HG03469 (cell line): ENCODE results near the gene STATH.
"Not testable (repeated sequence)": the region's sequence is repeated elsewhere in the genome, so short reads cannot be mapped to it uniquely, and the experiment has no call there.

Experiments used
- ATAC-seq: cut with Tn5 transposase; IDR thresholded peaks from one replicate; pipeline ENCODE4 v1.9.1; 2021; ENCODE audit warnings: mild to moderate bottlenecking, moderate library complexity, moderate number of reproducible peaks; ENCODE audit not compliant: unreplicated experiment

The STATH gene, protein sequence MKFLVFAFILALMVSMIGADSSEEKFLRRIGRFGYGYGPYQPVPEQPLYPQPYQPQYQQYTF

DNA sequence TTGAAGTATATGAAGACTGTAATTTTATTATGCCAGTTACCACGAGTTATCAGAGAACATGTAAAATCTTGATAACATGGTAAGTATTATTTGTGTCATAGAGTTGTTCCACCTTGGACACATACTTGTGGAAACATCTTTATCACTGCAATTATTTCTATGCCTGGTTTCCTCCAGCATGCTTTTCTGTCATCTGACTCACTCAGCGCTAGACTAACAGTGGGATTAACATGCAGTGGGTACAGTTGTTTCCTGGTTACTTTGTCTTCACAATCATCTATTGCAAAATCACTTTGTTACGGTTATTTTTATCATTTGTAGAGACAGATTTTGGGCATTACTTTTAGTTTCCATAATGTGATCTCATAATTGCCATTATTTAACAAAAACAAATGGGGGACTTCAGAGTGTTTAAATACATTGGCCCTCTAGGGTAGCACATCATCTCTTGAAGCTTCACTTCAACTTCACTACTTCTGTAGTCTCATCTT is at the start of gene STATH:
TSS of gene STATH (plus strand) at position 441 of the 491 bp plus-strand sequence. CDS start 2,472 bp downstream, outside the sequence.
- no peak for ATAC-seq

DNA sequence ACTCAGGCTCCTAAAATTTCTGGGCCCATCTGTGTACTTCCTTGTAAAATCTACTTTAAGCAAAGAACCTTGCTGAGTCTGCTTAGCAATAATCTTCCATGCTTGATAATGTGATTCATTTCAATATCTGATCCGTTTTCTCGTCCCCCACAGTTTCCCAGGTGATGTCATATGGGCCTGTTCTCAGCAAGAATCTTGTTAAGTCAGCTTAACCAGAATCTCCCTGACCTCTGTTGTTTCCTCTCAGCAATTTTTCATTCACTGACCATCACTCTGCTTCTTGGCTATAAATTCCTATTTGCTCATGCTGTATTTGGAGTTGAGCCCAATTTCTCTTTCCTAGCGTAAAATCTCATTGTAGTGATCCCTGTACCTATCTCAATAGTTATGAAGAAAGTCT is 44.2 kb upstream of the STATH start:
- ATAC-seq, result no peak

DNA sequence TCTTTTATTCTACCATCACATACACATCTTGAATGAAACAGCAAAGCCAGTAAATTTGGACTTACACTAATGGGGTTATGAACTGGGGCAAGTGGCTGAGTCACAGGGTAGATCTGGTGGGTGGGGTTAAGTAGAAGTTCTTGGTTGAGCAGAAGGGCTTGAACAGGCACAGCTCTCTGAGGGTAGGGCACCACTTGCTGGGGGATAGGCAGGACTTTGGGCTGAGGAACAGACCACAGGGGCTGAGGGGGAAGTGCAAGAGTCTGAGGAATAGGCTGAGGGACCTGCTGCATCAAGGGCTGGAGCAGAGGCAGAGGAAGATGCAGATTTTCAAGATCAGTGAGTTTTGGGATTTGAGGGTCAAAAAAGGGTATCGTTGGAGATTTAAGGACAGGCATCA is 38.6 kb upstream of the STATH start:
- ATAC-seq, result no peak

DNA sequence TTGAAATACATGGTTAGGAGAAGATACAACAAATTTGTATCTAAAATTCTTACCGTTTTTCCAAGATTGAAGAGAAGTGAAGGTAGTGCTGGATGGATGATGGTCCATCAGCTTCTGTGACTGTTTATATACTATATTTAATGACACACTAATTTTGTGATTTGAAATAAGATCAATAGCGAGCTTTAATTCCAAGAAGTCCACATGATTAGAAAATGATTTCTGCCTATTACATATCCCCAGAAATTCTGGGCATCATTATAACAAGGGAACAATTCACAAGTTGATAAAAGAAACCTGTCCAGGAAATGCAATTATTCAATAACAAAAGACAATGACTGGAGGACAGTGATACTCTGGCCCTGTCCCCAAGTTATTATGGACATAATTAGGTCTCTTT is 30.1 kb upstream of the STATH start, which contains the start of gene CSN2:
TSS of gene CSN2 (minus strand) at position 101 of the 400 bp plus-strand sequence. CDS start 4,733 bp downstream, outside the sequence.
- no peak for ATAC-seq

DNA sequence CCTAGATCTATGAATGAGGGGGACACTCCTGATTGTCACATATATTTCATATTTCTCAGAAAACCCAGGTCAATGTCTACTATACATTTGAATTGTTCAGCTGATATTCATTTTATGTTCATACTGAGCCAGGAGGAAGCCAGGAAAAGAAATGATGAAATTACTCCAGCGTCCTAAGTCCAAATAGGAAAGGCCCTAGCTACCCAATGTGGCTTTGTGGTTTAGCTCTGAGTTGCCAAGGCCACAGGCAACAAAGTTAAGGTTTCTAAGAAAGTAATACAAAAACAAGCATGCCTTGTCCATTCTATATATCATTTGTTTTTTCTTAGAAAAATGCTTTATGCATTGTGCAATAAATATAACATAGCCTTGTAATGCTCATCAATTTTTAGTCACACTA is 25.7 kb upstream of the STATH start:
- ATAC-seq, result no peak

DNA sequence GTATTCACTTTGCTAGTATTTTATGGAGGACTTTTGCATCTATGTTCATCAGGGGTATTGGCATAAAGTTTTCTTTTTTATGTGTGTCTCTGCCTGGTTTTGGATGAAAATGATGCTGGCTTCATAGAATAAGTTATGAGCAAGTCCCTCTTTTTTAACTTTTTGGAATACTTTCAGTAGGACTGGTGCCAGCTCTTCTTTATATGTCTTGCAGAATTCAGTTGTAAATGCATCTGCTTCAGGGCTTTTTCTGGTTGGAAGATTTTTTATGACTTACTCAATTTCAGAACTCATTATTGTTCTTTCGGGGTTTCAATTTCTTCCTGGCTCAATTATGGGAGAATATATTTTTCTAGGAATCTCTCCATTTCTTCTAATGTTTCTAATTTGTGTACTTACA is 21.1 kb upstream of the STATH start:
- no peak for ATAC-seq

DNA sequence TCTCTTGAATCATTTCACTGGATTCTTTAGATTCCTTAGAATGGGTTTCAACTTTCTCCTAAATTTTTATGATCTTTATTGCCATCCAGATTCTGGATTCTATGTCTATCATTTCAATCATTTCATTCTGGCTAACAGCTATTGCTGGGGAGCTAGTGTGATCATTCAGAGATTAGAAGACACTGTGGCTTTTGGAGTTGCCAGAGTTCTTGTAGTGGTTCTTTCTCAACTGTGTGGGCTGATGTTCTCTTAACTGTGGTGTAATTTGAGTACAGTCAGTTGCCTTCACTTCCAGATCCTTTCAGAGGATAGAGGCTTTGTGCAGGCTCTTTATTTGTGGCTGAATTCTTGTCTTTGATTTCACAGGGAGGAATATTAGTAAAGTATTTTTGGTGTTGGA is 18.2 kb upstream of the STATH start:
- ATAC-seq, result no peak

DNA sequence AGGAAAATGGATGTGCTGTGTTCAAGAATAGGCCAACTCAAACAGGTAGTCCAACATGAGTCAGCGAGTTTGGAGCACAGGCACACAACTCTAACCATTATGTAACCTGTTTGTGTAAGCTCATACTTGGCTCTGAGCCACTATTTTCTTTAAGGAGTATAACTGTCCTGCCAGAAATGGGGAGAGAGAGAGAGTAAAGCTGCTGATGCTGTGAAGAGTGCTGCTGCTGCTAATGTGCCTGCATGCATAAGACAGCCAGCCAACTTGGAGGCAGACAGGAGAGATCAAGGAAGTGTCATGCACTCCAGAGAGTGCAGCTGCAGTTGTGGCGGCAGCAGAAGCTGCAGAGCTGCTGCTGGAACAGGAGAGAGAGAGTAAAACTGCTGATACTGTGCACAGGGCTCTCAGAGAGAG is 11.7 kb upstream of the STATH start:
- ATAC-seq, result peak; percentile 59

DNA sequence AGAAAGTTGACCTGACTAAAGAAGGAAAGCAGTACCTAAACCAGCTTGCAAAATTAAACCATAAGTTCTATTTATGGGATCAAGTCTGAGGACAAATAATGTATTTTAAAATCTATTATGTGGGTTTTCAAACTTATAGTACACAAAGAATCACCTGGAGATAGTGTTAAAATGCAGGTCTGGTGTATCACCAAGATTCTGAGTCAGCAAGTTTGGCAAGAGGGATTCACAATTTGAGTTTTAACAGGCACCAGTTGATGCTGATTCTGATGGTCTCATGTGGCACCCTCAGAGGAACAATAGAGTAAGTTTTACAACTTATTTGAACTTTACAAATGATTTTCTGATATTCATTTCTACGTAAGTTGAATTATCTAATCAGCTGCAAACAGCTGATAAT is 9.1 kb upstream of the STATH start:
- no peak for ATAC-seq

DNA sequence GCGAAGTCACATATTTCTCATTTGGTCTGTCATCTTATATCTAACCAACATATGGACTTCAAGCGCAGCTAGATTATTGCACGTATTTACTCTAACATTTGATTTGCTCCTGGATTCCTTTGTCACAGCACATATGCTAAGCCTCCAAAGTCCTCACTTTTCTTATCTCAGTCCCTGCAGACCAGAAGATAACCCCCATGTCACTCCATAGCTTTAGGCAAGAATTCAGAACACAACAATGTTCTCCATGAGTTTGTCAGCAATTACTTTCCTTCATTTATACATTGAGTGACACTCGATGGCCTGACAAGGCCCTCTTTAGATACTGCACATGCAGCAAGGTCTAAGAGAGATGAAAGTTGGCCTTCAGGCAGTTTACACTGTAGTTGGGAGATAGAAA is 4.8 kb upstream of the STATH start:
- ATAC-seq, result no peak

DNA sequence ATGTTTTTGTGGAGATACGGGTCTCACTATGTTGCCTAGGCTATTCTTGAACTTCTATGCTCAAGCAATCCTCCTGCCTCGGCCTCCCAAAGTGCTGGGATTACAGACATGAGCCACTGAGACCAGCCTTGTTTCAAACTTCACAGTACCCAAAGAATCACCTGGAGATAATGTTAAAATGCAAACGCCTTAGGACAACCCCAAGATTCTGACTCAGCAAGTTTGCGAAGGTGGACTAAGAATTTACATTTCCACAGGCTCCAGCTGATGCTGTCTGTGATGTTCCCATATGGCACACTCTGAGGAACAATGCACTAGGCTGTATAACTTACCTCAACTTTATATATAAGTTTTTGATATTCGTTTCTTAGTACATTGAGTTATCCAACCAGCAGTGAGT is 984 bp upstream of the STATH start:
- no peak for ATAC-seq

DNA sequence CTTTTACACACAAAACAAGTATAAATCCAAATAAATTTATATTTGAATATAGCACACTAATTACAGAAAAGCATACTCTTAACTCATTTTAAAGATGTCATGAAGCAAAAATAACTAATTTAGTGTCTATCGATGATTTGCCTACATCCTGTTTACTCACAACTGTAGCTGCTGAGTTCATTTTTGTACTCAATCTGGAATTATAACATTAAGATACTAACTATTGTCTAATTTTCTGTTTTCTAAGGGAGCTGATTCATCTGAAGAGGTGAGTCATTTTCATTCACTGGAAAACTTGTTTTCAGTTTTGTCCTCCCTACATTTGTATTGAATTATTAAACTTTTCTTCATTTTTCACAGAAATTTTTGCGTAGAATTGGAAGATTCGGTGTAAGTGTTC is 3.7 kb downstream of the STATH start:
- peak; percentile 51 for ATAC-seq

DNA sequence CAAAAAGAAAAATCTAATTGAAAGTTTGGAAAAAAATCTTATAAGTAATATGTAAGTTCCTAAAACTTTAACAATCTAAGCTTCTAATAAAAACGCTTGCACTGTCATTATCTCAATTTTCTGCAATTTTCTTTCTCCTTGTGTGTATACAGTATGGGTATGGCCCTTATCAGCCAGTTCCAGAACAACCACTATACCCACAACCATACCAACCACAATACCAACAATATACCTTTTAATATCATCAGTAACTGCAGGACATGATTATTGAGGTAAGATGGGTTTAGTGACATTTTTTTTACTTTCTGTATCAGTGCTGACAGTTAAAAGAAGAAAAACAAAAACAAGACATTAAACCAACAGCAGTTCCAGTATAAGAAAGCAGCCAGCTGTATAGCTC is 4.9 kb downstream of the STATH start:
- no peak for ATAC-seq

DNA sequence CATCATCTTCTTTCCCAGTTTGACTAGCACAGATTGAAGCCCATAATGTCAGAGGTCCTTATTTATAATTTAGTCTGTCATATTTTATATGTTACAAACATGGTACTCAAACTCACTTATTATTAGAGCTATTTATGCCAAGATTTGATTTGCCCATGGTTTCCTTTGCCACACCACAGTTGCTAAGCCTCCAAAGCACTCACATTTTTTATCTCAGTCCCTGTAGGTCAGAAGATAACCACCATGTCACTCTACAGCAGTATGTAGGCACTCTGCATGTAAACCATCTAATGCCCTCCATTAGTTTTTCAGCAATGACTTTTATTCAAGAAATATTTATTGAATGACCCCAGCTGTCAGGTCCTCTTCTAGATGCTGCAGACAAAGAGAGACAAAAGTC is 6.7 kb downstream of the STATH start:
- ATAC-seq, result no peak

DNA sequence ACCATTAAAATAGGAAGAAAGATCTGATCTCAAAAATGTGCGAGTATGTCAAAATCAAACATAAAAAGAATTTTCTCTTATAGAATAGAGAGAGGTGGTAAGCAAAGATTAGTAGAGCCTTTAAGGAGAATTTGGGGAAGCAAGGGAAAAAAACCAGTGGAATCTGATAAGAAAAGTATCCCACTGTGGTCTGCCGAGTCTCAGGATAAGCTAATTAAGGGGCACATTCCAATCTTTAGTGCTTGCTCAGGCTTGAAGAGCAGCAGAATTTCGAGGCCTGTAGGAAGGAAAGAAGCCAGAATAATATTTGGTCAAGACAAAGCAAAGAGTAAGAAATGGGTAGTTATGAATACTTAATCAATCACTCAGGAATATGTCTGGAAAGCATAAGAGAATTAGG is 13.0 kb downstream of the STATH start:
- no peak for ATAC-seq

DNA sequence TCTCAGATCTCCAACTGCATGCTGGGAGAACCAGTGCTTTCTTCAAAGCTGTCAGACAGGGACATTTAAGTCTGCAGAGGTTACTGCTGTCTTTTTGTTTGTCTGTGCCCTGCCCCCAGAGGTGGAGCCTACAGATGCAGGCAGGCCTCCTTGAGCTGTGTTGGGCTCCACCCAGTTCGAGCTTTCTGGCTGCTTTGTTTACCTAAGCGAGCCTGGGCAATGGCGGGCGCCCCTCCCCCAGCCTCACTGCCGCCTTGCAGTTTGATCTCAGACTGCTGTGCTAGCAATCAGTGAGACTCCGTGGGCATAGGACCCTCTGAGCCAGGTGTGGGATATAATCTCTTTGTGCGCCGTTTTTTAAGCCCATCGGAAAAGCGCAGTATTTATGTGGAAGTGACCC is 23.2 kb downstream of the STATH start:
- ATAC-seq, result not testable (repeated sequence)

DNA sequence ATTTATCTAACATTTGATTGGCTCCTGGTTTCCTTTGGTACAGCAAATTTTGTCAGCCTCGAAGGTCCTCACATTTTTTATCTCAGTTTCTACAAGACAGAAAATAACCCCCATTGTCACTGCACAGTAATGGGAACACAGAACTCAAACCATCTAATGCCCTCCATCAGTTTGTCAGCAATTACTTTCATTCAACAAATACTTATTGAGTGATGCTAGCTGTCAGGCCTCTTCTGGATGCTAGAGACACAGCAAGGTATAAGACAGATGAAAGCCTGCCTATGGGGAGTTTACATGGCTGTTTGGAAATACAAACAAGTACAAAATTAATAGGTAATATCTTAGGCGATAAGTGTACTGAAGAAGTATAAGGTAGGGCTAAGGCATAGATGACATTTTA is 27.5 kb downstream of the STATH start:
- ATAC-seq, result no peak

DNA sequence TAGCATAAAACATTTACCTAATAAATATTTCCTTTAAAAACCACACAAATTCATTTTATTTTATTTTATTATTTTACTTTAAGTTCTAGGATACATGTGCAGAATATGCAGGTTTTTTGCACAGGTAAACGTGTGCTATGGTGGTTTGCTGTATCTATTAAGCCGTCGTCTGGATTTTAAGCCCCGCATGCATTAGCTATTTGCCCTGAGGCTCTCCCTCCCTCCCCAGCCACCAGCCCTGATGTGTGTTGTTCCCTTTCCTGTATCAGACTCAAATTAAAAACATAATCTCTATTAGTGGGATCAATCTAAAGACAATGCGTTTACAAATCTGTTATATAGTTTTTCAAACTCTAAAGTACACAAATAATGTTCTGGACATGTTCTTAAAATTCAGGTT is 31.2 kb downstream of the STATH start:
- no peak for ATAC-seq

DNA sequence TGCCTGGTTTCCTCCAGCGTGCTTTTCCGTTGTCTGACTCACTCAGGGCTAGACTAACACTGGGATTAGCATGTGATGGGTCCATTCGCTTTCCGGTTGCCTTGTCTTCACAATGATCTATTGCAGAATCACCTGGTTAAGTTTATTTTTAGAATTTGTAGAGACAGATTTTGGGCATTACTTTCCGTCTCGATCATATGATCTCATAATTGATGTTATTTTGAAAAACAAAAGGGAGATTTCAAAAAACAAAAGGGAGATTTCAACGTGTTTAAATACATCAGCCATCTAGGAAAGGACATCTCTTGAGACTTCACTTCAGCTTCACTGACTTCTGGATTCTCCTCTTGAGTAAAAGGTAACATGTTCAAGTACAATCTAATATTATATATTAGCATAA is 32.4 kb downstream of the STATH start, which contains the start of gene HTN3:
TSS of gene HTN3 (plus strand) at position 301 of the 400 bp plus-strand sequence. CDS start 2,282 bp downstream, outside the sequence.
- ATAC-seq, result not testable (repeated sequence)

DNA sequence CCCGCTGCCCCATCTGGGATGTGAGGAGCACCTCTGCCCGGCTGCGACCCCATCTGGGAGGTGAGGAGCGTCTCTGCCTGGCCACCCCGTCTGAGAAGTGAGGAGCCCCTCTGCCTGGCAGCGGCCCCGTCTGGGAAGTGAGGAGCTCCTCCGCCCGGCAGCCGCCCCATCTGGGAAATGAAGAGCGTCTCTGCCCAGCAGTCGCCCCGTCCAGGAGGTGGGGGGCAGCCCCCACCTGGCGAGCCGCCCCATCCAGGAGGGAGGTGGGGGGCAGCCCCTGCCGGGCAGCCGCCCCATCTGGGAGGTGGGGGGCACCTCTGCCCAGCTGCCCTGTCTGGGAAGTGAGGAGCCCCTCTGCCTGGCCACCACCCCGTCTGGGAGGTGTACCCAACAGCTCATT is 41.8 kb downstream of the STATH start:
- not testable (repeated sequence) for ATAC-seq

DNA sequence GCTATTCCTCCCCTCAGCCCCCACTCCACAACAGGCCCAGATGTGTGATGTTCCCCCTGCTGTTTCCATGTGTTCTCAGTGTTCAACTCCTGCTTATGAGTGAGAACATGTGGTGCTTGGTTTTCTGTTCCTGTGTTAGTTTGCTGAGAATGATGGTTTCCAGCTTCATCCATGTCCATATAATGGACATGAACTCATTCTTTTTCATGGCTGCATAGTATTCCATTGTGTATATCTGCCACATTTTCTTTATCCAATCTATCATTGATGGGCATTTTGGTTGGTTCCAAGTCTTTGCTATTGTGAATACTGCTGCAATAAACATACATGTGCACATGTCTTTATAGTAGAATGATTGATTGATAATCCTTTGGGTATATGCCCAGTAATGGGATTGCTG is 44.2 kb downstream of the STATH start:
- not testable (repeated sequence) for ATAC-seq

DNA sequence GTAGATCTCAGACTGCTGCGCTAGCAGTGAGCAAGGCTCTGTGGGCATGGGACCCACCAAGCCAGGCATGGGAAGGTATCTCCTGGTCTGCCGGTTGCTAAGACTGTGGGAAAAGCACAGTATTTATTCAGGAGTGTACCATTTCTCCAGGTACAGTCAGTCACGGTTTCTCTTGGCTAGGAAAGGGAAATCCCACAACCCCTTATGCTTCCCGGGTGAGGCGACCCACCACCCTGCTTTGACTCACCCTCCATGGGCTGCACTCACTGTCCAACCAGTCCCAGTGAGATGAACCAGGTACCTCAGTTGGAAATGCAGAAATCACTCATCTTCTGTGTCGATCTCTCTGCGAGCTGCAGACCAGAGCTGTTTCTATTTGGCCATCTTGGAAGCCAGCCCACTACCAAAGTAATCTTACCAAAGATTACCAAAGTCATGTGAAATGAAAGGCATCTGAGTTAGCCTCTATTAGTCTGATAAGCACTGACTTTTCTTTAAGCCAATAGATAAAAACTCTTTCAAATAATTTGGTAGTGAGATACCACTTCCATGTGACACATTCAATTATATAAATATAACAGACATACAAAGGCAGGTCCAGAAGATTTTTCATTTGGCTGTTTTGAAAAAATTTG is 46.0 kb downstream of the STATH start:
- ATAC-seq, result no peak

DNA sequence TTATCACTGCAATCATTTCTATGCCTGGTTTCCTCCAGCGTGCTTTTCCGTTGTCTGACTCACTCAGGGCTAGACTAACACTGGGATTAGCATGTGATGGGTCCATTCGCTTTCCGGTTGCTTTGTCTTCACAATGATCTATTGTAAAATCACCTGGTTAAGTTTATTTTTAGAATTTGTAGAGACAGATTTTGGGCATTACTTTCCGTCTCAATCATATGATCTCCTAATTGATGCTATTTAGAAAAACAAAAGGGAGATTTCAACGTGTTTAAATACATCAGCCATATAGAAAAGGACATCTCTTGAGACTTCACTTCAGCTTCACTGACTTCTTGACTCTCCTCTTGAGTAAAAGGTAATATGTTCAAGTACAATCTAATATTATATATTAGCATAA is 54.4 kb downstream of the STATH start, which contains the start of gene HTN1:
TSS of gene HTN1 (plus strand) at position 301 of the 400 bp plus-strand sequence. CDS start 2,639 bp downstream, outside the sequence.
- not testable (repeated sequence) for ATAC-seq
